Fibroblast of skin of scalp (primary cell): ENCODE results near the gene CD44.
A peak's percentile ranks its signal among the peaks of the same experiment; 100 is the strongest.
"Not testable (repeated sequence)": the region's sequence is repeated elsewhere in the genome, so short reads cannot be mapped to it uniquely, and the experiment has no call there.

Experiments
- DNase-seq: peaks from one replicate; pipeline ENCODE4 v3.0.0-alpha.2; 2013

Gene CD44

DNA sequence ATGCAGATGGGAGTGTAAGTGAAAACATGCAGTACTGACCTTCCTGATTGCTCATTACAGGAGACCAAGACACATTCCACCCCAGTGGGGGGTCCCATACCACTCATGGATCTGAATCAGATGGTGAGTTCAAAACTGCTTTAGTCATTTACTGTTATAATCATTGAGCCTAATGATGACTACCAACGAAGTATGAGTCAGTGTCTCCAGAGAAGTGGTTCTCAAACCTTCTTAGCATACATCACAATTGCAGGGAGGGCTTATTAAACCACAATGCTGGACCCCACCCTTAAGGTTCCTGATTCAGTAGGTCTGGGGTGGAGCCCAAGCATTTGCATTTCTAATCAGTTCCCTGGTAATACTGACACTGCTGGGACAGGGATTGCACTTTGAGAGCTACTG is 75.8 kb downstream of the CD44 start:
- peak; percentile 99 for DNase-seq

DNA sequence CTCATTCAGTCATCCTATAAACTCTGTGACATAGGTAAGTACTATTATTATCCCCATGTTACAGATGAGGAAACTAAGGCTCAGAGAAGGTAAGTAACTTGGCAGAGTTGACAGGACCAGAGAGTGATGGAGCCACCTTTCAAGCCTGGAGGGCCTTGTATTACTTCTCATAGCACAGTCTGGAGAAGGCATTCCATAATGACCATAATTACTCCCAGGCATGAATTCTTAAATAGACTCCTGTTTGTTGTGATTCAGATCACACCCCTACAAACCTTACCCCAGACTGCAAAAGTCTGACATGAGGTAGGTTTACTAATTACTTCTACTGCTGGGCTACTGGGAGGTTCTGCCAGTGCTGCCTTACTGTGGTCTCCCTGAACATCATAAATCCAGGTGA is 77.0 kb downstream of the CD44 start:
- no peak for DNase-seq

DNA sequence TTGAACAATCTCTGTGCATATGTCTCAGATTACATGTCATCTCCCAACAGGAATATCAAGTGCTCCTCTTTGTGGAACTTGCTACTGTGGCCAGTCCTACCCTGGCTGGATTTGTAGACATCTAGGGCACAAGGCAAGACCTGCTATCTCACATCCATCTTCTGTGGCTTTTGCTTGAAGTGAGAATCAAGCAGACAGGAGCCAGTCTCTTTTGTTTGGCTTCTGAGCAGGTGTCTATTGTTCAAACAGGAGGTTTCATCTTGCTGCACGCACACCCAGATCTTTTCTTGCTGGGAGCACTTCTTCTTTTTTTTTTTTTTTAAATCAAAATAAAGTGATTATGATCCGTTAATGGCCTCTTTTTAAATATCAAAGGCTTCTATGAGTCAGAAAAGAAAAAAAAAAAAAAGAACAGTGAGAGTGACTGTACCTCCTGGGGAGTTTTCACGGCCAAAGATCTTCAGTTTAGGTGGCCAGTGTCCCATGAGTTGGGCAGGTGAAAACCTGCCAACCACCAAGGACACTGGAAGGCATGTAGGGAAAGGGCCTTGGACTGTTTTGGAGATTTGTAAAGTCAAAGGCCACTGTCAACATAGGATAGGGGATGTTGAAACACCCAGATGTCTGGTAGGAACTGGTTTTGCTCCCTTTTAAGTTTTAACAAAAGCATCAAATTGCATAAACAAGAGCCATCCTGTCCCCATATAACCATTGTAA is 78.1 kb downstream of the CD44 start:
- no peak for DNase-seq

DNA sequence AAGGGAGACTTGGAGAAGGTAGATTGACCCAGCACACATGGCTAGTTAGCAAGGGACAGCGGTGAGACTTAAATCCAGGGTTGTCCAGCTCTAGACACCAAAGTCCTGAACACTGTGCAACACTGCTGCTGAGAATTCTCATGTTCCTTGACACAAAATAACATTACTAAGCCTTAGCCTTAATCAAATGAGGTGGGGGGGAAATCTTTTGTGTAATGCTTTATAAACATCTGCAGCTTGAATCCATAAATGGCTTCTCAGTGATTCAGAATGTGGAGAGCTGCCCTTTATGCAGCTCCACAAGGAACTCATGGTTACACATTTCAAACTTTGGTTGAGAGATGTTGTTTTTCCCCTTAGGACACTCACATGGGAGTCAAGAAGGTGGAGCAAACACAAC is 80.0 kb downstream of the CD44 start:
- peak; percentile 66 for DNase-seq

DNA sequence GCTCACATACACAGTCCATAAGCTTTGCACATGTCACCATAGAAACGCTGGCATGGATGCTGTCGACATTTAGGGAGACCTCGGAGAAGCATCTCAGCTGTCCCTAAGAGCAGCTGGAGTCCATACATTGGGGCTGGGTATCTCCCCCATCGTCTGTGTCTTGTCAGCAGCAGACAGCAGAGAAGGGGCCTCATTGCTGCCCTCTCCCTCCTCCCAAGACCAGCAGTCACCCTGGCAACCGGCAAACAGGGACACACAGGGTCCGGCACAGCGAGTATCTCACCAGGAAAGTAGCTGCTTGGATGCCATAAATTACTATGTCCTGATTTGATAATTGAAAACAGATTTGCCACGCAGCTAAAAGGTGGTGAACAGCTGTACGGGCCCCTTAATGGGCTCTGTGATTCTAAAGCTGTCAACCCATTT is 84.4 kb downstream of the CD44 start:
- DNase-seq, result peak; percentile 97

DNA sequence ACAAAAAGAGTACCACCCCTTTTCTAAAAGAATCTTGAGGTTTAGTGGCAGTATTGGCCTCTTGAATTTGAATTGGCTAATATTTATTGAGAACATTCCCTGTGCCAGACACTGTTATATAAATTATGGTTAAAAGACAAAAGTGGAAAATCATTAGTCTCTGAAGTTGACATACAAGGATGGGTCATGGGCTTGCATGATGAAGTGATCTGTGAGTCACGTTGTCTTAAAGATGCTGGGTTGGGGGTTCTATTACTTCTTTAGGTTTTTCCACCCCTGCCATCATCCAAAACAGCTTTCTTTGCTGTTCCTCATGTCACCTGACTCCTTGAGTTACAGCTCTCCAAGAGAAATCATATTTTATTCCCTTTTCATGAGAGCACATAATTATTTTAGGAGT is 85.0 kb downstream of the CD44 start:
- peak; percentile 22 for DNase-seq

DNA sequence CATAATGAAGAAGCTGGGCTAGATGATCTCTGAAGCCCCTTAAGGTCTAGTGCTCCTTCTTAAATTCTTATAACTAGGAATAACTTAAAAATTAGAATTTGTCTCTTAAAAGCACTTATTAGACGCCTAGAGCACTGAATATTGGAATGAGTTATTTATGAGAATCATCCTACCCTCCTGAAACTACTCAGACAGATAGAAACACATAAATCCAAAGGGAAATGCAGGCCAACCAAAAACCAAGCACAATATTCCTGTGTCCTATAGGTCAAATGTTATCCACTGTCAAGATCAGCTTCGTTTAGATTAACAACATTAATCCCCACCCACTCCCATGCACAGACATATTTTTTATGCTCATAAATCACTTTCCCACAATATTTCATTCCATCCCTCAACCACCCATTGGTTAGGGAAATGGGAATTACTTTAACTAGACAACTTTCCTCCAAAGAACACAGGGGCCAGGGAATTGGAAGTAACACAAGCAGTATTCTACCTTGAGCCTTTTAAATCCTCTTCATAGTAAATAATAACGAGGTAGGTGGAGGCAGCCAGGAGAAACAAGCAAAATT is 87.1 kb downstream of the CD44 start:
- DNase-seq, result no peak

DNA sequence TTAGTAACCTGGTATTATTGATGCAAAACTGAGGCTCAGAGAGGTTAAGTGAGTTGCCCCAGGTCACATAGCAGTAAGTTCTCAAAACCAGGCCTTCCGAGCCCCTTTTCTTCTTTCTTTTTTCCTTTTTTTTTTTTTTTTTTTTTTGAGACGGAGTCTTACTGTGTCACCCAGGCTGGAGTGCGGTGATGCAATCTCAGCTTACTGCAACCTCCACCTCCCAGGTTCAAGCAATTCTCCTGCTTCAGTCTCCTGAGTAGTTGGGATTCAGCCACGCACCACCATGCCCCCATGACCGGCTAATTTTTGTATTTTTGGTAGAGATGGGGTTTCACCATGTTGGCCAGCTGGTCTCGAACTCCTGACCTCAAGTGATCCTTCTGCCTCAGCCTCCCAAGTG is 87.8 kb downstream of the CD44 start:
- DNase-seq, result not testable (repeated sequence)

DNA sequence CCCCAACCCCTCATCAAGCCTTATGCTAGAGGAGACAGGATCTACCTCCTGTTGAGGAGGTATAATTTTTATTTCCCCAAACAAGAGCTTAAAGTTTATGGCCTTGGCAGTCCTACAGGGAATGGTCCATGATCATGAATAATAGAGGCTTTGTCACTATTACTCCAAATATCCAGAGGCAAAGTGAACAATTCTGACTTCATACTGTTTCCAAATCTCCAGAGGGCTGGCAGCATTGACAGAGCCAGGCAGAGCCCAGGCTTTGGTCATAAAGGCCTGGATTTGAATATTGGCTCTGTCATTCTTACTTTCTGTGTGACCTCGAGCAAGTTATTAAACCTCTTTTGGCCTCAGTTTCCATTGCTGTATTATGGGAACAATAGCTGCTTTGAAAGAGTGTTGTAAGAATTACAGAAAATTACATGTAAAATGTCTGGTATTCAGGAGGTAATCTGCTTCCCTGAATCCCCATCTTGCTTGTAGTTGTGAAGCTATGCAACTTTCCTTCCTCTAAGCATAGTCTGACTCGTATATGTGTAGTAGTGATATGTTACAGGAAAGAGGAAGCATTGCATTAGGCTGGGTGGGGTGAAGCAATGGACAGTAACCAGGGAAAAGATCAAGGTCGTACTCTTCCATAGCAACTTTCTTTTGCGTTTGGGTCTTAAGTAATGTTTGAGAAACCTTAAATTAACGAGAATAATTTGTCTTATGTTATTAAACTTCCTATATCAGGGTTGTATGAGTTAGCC is 88.8 kb downstream of the CD44 start:
- peak; percentile 17 for DNase-seq

DNA sequence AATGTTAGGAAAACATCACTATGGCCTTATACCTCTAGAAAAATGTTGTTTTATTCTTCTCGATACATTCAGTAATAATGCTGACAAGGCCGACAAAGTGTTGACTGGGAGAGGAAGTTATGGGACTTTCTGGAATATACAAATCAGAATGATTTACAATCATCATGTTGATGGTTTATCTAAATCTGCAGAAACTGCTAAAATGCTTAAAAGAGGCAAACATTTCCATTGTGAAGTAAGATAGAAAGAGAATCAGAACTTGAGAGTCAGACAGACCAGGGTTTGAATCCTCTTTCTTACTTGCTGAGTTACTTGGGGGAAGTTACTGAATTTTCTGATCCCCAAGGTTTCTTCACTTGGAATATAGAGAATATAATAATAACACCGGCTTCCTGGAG is 89.4 kb downstream of the CD44 start:
- no peak for DNase-seq

DNA sequence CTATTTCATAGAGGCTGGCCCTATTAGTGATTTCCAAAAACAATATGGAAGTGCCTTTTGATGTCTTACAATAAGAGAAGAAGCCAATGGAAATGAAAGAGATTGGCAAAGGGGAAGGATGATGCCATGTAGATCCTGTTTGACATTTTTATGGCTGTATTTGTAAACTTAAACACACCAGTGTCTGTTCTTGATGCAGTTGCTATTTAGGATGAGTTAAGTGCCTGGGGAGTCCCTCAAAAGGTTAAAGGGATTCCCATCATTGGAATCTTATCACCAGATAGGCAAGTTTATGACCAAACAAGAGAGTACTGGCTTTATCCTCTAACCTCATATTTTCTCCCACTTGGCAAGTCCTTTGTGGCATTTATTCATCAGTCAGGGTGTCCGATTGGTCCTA is 91.4 kb downstream of the CD44 start:
- DNase-seq, result no peak

DNA sequence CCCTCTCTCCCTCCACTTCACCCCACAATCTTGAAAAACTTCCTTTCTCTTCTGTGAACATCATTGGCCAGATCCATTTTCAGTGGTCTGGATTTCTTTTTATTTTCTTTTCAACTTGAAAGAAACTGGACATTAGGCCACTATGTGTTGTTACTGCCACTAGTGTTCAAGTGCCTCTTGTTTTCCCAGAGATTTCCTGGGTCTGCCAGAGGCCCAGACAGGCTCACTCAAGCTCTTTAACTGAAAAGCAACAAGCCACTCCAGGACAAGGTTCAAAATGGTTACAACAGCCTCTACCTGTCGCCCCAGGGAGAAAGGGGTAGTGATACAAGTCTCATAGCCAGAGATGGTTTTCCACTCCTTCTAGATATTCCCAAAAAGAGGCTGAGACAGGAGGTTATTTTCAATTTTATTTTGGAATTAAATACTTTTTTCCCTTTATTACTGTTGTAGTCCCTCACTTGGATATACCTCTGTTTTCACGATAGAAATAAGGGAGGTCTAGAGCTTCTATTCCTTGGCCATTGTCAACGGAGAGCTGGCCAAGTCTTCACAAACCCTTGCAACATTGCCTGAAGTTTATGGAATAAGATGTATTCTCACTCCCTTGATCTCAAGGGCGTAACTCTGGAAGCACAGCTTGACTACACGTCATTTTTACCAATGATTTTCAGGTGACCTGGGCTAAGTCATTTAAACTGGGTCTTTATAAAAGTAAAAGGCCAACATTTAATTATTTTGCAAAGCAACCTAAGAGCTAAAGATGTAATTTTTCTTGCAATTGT is 92.3 kb downstream of the CD44 start:
- no peak for DNase-seq

DNA sequence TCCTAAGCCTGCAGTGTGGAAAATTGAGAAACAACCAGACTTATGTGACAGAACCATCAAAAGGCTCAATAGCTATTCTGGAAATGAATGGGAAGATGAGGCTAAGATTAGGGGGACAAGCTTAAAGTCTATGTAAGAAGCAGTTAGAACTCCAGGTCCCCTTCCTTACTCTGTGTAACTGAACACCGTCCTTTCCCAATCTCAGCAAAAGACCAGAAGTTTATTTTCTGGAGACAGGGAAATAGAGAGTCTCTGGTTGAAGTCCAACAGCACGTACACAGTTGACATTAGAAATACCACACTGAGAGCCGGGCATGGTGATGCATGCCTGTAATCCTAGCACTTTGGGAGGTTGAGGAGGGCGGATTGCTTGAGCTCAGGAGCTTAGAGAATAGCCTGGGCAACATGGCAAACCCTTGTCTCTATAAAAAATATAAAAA is 93.9 kb downstream of the CD44 start:
- no peak for DNase-seq

DNA sequence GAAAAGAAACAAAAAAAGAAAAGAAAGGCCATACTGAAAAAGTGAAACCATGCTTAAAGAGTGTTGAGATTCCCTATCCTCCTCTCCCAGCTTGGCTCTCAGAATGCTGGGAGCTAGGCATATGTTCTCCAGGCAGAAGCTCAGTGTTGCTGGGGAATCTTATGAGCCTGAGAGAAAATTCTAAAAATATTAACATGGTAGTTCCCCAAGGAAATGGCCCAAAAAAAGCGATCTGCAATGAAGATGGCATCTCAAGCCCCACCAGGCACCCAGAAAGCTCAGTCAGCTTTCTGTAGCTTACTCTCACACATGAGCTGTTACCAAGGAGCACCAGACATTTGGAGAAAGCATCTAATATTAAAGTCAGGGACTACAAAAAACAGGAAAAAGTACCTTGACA is 94.5 kb downstream of the CD44 start:
- no peak for DNase-seq

DNA sequence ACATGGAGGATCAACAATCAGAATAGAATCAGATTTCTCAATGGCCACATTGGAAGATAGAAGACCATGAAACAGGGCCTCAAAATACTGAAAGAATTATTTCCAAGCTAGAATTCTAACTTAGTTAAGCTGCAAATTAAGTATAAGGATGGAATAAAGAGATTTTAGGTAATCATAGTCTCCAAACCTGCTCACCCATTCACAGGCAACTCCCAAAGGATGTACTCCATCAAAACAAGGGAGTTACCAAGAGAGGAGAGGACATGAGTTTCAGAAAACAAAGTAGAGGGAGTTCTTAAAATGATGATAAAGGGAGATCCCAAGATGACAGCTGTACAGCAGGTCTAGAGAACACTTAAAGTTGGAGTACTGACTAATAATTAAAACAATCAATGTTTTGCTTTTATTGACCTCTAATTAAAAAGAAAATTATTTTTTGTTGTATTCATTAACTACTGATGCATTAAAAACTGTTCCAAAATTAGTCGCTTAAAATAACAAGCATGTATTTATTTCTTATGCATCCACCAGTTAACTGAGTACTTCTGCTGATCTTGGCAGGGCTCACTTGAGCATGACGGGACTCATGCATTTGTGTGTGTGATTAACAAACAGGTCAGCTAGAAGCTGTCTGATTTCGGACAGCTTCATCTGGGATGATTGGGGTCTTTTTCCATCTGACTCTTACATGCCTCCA is 95.6 kb downstream of the CD44 start:
- DNase-seq, result no peak

DNA sequence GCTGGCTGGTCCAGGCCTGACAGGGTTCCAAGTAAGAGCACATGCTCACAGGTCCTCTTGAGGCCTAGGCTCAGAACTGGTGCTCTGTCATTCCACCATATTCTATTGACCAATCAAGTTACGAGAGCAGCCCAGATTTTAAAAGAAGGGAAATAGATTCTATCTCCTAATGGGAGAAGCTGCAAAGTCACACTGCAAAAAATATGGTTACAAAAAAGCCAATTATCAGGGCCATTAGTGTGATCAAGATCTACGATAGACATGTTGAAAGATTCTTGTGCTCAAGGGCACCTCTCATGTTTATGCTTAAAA is 96.1 kb downstream of the CD44 start:
- no peak for DNase-seq

DNA sequence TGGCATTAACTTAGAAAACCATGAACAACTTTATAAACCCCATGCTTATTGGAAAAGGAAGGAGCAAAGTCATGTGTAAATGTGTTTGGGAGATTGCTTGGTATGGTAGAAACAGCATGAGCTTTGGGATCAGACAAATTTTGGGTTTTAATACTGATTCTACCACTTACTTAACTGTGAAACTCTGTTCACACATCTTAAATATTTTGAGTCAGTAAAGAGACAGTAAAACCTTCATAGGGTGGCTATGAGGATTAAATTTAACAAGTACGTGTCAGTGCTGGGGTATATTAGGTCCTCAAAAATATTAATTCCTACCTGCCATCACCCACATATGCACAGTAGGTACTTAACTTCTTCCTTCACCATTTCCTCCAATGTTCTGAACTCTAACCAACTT is 96.5 kb downstream of the CD44 start:
- no peak for DNase-seq

DNA sequence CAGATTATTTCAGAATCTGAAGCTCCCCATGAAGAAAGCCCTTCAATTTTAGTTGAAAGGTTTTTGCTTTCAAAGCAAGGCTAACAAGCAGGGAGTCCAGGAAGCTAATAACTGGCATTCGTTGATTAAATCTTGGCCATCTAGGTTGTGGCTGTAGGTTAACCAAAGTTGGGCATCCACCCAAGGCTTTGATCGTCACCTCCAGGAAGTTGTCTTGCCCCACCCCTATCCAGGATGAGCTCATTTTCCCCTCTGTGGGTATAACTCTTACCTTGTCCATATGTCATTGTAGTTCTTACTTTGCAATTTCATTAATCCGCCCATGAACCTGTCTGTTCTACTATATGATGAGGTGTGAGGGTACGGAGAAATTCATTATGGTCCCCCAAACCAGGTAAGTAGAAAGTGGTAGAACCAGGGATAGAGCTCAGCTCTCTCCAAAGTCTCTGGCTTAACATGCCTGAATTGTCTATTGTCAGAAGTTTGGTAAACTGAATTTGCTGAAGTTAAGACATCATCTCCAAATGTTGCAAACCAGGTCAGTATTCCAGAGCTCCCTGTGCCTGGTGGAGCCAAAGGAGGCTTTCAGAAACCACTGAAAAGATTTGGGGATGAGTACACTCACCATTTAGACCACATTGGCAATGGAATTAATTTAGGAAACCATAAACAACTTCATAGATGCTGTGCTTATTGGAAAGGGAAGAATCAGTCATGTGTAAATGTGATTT is 97.1 kb downstream of the CD44 start:
- peak; percentile 19 for DNase-seq

DNA sequence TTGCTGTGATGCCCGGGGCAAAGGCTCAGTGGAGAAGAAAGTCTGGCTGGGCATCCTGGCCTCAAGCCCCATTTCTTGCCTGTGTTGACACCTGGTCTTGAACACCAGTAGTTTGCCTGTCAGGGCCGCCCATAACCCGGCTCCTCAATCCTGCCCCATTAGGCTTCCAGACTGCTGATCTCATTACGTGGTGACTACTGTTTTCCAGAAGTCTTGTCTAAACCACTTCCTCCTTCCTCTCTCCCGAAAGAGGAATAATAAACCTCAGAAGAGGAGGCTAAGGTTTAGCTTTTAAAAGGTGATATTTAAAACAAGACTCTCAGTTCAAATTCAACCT is 97.7 kb downstream of the CD44 start:
- DNase-seq, result peak; percentile 70

DNA sequence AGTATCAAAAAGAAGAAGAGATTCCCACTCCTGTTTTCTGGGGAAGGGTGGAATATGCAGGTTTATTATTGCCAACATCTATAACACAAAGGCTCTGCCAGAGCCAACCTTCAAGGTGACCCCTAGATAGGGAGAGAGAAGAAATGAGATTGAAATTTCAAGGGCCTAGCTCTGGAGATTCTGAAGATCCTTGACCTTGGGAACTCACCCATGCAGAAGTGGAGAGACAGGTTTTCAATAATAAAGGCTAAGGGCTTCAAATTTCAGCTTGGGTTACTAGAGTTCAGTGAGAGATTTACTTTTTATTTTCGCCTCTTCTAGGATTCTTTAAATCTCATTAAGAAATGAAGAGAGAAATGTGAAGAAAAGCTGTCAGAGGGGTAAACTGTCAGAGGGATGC is 98.4 kb downstream of the CD44 start:
- no peak for DNase-seq

DNA sequence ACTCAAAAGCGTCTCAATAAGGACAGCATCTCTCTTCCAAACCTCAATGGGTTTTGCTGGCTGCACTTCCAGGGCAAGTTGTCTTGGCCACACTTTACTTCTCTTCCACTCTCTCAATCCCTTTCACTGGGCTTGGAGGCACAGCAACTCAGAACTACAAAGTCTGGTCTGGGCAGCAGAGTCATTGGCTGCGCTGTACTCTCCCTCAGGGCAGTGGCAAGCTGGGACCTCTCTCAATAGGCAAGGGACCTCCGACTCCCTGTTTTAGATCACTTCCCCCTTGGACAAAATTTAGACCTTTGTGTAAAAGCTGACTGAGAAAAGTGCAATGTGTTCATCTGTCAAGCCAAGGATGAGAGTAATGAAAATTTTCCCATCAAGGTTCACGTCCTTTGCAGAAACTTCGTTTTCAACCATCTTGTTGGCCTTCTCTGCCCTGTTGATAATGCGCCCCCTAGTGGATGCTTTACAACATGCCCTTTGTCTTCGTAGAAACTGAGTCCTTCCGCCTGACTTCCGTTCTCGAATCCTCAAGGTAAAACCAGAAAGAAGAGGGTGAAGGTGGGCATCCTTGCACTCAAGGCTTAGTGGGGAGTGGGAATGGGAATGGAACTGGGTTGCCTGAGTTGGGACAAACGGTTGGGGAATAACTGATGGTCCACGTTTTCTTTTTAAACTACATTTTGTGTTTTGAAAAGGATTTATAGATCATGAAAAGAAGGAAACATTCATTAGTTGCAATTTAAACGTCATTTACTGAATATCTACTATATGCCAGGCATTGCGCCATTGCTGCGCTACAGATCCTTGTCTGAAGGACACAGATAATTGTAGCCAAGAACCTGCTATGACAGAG is 99.1 kb downstream of the CD44 start:
- peak; percentile 50 for DNase-seq
